NCI-H187 treated with DMSO at 0.1 percent for 48 hours (cell line): Measurements from ENCODE around the gene AKAP9.
"Not testable (repeated sequence)": the region's sequence is repeated elsewhere in the genome, so short reads cannot be mapped to it uniquely, and the experiment has no call there.

Experiments
- DNase-seq: peaks from one replicate; lab custom pipeline; 2025; lab: John Stamatoyannopoulos, UW

Gene AKAP9

DNA sequence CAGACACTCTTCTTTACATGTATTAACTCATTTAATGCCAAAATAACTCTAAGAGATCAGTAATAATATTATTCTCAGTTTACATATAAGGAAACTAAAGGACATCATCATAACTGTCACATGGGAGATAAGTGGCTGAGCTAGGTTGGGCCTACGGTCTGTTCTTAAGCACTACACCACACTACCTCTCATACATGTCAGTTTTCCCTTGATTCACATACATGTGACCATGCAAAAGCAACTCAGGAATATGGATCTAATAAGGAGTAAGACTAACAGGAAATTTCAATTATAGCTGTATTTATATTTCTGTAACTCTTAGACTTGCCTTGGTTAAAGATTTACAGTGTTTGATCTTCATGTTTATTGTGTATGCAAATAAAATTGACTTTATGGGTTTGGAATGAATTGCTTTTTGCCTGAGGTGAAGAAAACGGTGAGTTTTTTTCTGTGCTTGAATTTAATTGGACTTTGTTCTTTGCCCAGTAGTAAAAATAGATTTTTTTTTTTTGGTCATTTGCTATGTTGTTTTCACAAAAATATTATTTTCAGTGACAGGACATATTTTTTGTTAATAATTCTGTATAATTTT, 123.9 kb downstream of the AKAP9 start:
- DNase-seq, result no peak

DNA sequence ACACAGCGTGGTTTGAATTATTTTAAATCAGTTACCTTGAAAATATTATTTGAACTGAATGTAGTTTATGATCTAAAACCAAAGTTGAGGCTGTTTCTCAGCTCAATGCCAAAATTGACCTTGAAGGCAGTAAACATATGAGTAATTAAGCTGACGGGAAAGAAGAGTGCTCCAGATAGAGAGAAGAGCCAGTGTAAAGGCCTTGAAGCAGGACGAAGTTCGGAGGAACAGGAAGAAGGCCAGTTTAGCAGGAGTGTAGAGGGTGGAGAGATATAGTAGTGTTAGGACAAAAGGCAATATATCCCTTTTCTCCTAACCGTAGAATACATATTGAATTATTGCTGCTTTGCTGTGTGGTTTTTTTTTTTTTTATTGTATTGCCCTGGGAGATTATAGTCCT, 130.4 kb downstream of the AKAP9 start:
- no peak for DNase-seq

DNA sequence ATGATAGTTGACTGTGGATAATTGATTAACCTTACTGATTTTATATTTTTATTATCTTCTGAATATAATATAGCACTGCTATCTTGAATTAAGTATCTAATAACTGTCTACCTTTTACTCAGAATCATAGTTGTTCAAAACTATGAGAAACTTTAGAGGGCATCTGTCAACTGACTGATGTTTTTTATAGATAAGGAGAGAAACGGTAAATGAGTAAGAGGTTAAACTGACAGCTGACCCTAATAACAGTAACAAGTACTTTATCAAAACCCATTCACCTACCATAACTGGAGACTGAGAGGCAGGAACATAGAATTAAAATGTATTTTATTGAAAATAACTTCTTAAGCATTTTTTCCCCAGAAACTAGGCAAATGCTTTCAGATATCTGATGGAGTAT, 131.5 kb downstream of the AKAP9 start:
- DNase-seq, result no peak

DNA sequence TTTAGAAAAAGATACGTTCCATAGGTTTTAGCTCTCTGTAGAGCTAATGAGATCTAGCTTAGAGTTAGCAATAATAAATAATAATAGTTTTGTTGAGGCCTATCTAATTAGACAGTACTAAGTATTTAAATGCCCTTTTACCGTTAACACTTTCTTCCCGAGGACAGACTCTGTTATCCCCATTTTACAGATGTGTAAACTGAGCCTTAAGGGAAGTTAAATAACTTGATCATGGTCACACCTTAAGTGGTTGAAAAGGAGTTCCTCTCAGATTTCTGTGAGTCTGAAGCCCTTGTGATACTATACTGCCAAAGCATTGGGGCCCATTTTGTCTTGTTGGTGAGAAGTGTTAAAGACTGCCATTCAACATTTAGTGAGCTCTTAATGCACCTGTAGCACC, 132.0 kb downstream of the AKAP9 start:
- no peak for DNase-seq

DNA sequence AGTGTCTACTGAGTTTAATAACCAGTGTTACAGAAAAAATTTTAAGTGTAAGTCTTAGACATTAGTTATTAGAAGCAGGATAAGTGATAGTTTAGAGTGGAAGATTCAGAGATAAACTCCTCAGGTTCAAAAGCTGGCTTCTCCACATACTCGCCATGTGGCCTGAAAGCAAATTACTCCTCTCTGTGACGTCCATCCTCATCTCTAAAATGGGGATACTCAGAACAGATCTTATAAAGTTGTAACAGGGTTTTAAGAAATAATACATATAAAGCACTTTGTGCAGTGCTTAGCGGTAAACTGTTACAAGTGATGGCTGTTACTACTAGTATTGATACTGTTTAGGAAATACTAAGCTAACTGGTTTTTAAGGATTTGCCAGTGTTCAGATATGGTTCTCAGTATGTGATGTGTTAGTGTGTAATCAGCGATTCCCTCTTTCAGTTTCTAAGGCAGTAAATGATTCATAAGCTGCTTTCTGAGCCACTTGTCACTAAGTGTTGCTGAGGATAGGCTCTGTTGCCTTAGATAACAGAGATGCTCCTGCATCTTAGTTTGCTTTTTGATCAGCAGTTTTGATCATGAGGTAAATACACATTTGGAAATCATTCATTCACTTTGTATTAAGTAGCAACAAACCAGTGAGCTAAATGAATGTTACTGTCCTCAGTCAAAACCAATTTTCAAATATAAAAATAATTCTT, 134.9 kb downstream of the AKAP9 start:
- no peak for DNase-seq

DNA sequence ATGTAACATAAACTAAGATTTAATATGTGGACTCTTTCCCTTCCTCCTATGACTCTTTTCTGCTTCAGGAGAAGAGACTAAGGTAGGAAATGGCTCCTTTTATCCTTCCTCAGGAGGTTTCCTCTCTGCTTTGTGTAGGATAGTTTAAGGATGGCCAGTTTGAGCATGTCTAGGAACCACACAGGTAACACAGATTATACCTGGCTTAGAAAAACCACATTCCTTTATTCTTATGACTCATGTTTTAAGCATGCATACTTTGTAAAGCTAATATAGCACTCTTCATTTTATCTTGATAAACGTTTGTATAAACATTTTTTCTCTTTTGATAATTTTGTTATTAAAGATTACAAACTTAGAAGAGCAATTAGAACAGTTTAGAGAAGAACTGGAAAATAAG, 135.8 kb downstream of the AKAP9 start:
- no peak for DNase-seq

DNA sequence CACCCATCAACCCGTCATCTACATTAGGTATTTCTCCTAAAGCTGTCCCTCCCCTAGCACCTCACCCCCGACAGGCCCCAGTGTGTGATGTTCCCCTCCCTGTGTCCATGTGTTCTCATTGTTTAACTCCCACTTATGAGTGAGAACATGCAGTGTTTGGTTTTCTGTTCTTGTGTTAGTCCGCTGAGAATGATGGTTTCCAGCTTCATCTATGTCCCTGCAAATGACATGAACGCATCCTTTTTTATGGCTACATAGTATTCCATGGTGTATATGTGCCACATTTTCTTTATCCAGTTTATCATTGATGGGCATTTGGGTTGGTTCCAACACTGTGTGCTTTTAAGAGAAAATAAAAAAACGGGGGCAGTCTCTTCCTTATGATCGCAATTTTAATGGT, 143.3 kb downstream of the AKAP9 start:
- not testable (repeated sequence) for DNase-seq

DNA sequence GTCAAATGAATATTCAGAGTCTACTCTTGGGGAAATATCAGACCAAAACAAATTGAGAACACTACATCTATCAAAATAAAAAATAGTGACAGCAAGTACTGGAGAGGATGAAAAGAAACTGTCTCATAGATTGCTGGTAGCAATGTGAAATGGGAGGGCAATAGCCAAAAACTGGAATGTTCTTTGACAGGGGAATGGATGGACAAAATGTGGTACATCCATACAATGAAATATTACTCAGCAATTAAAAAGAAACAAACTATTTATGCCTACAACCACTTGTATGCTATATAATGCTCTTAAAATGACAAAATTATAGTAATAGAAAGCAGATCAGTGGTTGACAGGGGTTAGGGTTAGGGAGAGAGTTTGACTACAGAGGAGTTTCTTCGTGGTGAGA, 147.6 kb downstream of the AKAP9 start:
- no peak for DNase-seq

DNA sequence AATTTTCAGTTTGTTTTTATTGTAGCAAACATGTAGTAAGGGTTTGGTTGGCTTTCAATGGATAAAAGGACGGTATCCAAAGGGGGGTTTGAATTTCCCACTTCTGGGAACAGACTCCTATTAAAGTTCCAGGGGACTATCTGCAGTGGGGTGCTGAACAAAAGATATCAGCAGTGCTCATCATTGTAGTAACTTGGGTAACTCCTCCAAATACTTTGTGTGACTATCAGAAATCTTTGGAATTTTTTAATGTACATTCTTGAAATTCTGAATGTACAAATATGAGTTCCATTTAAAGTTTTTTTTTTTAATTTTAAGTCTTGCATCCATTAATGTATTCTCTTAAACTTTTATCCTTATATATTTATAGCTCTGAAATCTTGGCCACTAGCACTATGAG, 151.5 kb downstream of the AKAP9 start:
- no peak for DNase-seq

DNA sequence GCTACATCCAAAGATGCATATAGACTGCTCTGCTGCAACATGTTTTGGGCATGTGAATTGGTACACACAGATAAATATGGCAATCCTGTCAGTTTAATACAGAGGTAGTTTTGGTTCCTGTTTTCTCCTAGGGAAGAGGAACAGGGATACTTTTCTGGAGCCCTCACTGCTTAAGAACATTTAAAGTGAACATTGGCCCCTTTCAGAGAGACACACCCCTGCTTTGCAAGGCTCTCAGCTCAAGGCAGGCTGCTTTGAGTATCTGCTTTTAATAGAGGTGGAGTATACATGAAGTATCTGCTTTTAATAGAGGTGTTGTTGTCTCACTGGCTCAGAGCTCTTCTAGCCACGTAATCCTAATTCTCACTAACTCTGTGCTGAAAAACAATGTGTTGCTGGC, 154.7 kb downstream of the AKAP9 start:
- DNase-seq, result no peak

DNA sequence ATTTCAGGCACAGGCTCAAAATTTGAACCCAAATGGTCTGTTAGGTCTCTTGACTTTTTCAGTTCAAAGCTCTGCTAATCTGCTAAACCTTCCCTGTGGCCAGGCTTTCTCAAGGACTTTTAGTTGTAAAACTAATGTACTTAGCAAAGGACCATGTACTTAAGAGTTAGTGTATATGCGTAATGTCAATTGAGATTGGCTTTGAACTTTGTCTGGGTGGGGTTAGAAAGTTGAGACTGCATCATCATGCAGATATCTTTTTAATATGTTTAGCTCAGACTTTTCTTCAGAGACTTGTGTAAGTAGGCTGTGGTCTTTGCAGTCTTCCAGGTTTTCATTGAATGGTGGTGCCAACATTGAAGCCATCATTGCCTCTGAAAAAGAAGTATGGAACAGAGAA, 159.9 kb downstream of the AKAP9 start:
- DNase-seq, result no peak

DNA sequence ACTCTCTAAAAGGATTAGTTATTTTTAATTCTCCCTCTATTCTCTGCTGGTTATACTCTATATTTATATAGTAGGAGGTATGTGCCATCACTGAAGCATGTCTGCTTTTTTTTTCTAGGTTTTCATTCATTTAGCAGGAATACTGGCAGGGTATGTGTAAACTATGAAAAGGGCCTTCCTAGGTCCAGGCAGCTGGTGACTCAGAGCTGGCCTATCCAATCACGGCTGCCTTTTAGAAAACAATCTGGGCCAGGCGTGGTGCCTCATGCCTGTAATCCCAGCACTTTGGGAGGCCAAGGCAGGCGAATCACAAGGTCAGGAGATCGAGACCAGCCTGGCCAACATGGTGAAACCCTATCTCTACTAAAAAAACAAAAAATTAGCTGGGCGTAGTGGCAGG, 162.2 kb downstream of the AKAP9 start:
- DNase-seq, result not testable (repeated sequence)

DNA sequence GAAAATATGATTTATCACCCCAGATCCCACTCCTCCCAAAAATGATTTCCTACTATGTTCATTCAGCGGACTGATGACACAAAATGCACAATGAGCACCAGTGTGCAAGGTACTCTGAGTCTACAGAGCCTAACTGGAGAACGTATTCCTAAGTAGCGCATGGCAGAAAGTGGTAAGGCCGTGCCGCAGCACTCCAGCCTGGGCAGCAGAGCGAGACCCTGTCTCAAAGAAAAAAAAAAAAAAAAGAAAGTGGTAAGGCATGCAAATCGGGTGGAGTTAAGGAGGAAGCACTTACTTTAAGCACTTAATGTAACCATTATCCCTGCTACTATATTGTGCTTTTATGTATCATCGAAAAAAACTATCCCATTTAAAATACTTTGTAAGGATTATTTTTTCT, 168.2 kb downstream of the AKAP9 start:
- DNase-seq, result no peak

DNA sequence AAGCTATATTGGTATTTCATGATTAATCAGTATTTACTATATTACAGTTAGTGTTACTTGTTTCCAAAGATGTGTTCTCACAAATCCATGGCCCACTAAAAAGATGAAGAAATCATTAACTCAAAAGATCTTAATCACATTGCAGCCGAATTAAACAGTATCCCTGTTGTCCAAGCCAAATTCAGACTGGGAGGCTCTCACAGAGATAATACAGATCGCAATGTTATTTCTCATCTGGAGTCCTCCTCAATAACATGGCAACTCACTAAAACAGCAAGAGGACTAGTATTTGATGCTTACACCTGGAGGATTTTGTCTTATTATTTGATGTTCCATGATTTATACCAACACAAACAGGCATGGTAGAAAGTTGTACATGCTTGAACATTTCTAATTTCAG, 170.2 kb downstream of the AKAP9 start:
- no peak for DNase-seq

DNA sequence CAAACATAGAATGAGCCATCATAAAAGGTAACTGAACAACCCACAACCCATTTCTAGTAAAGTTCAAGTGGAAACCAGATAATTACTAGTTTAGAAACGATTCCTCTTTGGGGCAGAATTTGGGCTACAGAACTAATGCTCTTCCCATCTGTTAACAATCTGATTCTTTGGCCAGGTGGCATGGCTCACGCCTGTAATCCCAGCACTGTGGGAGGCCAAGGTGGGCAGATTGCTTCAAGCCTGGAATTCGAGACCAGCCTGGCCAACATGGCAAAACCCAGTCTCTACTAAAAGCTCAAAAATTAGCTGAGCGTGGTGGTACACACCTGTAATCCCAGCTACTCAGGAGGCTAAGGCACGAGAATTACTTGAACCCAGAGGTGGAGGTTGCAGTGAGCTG, 175.2 kb downstream of the AKAP9 start:
- DNase-seq, result no peak

DNA sequence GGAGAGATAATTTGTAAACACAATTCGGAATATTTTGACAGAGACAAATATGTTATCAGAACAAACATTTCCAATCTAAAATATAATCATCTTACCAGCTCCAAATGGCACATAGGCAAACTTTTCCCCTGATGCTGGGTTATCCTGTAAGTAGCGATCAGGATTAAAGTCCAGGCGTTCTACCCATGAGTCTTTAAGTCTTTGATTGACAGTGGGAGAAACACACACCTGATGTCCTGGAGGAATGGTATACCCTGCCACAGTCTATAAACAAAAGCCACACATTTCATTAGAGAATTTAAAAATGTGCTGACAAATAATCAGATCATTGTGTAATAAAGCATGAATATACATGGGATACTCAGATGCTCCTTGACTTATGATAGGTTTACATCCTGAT, 176.3 kb downstream of the AKAP9 start:
- DNase-seq, result no peak

DNA sequence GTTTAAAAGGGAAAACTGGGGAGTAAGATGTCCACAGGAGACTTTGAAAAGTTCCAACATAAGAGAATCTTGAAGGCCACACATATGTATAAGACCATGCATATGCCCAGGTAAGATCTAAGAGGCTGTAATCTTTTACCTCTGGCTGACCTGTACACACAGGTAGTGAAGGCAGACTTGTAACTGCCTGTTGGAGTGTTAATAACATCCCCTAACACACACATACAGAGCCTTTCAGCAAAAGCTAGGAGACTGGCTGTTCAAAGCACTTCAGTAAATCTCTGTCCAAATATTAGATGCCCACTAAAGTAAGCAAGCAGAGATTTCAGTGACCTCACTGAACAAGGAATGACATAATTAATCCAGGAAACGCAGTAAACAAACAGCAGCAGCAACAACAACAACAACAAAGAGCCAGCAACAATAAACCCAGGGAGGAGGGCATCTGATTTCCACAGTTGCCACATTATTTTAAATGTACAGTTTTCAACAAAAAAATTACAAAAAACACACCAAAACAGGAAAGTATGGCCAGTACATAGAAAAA, 178.6 kb downstream of the AKAP9 start:
- no peak for DNase-seq

DNA sequence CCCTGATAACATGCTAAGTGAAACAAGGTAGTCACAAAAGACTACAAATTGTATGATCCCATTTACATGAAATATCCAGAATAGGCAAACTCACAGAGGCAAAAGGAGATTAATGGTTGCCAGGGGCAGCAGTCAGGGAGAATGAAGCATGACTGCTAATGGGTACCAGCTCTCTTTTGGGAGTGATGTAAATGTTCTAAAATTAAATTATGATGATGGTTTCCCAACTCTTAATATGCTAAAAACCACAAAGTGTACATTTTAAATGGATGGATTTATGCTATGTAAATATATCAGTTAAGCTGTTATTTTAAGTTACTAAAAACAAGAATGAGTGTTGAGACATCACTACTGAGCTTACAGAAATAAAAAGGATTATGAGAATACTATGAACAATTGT, 181.0 kb downstream of the AKAP9 start:
- DNase-seq, result no peak

DNA sequence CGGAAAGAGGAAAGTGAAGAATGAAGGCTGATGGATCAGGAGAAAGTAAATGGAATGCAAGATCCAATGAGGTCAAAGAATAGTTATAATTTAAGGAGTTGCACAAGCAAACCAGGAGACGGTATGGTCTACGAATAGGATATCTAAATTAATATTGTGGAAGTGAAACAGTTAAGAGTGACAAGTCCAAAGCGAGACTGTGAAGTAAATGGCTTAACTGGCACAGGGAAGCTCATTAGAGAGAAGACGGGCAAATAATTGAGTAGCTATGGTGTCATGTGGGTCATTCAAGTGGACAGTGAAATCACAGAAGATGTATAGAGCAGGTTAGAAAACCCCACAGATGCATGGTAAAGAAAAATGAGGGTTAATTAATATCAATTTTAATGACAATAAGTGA, 190.4 kb downstream of the AKAP9 start:
- no peak for DNase-seq

DNA sequence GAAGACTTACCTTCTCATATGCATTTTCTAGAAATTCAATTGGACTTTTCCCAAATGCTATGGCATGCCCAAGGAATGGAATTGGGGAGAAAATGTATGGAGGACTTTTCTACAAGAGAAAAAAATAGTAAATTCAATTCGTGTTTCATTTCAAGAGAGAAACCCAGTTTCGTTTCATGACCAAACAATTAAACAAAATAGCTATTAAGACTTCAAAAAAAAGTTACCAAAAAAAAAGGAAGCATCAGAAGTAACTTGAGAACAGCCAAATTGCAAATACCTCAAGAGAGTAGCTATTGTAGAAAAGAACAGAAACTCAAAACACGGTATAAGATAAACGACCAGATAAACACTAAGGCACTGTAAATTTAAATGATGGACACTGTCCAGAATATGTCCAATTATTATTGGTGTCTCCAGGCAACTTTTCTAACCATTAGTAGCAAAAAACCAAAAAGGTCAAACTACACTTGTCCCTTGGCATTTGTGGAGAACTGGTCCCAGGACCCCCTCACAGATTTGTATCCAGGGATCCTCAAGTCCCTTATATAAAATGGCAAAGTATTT, 191.2 kb downstream of the AKAP9 start:
- DNase-seq, result no peak

DNA sequence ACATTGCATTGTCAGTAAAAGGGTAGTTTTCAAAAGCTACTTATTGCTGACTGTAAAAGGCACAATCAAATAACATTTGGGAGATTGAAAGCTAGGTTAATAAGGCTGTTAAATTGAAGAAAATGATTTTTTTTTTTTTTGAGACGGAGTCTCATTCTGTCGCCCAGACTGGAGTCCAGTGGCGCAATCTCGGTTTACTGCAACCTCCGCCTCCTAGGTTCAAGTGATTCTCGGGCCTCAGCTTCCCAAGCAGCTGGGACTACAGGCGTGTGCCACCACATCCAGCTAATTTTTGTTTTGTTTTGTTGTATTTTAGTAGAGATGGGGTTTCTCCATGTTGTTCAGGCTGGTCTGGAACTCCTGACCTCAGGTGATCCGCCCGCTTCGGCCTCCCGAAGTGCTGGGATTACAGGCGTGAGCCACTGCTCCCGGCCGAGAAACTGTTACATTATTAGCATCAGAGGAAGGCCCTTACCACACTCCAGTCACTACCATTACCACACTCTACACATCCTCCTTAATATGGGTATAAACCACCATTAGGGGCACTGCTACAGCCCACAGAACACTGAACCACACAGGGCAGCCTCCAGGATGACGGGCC, 192.6 kb downstream of the AKAP9 start:
- no peak for DNase-seq

DNA sequence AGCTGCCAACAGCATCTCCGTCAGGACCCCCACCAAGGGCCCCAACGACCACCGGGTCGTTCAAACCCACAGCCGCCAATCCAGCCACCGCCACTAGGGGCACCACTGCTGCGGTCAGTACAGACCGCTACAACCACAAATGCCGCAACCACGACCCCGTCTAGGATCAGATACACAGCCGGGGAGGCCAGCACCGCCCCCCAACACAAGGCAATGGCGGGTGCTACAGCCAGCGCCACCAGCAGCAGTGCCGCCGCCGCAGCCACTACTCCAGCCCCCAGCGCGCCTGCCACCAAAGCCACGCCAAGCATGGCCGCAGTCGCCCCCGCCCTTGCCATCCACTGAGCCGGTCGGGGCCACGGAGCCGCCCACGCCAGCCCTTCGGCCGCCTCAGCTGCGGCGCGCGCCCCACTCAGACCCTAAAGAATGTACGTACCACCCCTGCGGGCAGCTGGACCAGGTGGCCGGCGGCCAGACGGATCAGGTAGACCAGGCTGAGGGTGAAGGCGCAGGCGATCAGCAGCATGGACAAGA, 193.1 kb downstream of the AKAP9 start:
- DNase-seq, result no peak
